PC-3 (cell line): ENCODE measurements around the gene DTD1. TPM values are rescaled to one million over a fixed set of nuclear protein-coding genes. Genes with fewer than 3 reads are reported as not detected.

ENCODE experiments used
- ATAC-seq: fragments of 200-7000 bp; cut with Tn5 transposase; 2 replicates; pipeline ENCODE4 v1.9.1; 2020; ENCODE audit warnings: mild to moderate bottlenecking, moderate library complexity
- BruUV-seq: library from RNA; stranded (reverse); fragments of 400-500 nt; replicated peaks from 2 replicates; lab custom pipeline; 2021; lab: Mats Ljungman, UMichigan
- CTCF ChIA-PET: fragments of 300-600 bp; sonication (Branson Sonifier 250); formaldehyde crosslinking; loops from one replicate; lab custom pipeline; 2022; ENCODE audit warnings: antibody characterized with exemption; lab: Charles Lee
- POLR2A ChIA-PET: fragments of 300-600 bp; sonication (Branson Sonifier 250); formaldehyde crosslinking; loops from one replicate; lab custom pipeline; 2022; ENCODE audit warnings: antibody characterized with exemption; ENCODE audit not compliant: unreplicated experiment; lab: Charles Lee
- DNase-seq: peaks from one replicate; pipeline ENCODE4 v3.0.0-alpha.2; 2015
- H2AFZ ChIP-seq: fragments of 300-600 bp; sonication (generic); 2 replicates; pipeline ENCODE4 v1.6.0; 2016; ENCODE audit warnings: antibody characterized with exemption, low read length
- H3F3A ChIP-seq: fragments of 300-600 bp; sonication (generic); one replicate; pipeline ENCODE4 v1.6.0; 2017; ENCODE audit warnings: antibody characterized with exemption, low read length, control low read depth, mild to moderate bottlenecking; ENCODE audit not compliant: unreplicated experiment
- H3K27ac ChIP-seq: fragments of 300-600 bp; sonication (generic); 2 replicates; pipeline ENCODE4 v1.5.1; 2016; ENCODE audit warnings: mild to moderate bottlenecking, low read length
- H3K27me3 ChIP-seq: fragments of 300-600 bp; sonication (generic); 2 replicates; pipeline ENCODE4 v1.6.1; 2016; ENCODE audit warnings: low read length, mixed read lengths
- H3K36me3 ChIP-seq: fragments of 300-600 bp; sonication (generic); 2 replicates; pipeline ENCODE4 v1.6.1; 2016; ENCODE audit warnings: low read depth, mixed run types, low read length, mixed read lengths
- H3K4me1 ChIP-seq: fragments of 300-600 bp; sonication (generic); 2 replicates; pipeline ENCODE4 v1.5.1; 2016; ENCODE audit warnings: low read length; ENCODE audit not compliant: insufficient read depth
- H3K4me2 ChIP-seq: fragments of 300-600 bp; sonication (generic); 2 replicates; pipeline ENCODE4 v1.6.0; 2016; ENCODE audit warnings: low read length
- H3K4me3 ChIP-seq: fragments of 300-600 bp; sonication (generic); 2 replicates; pipeline ENCODE4 v1.5.1; 2016; ENCODE audit warnings: mild to moderate bottlenecking, low read length, mixed read lengths
- H3K79me2 ChIP-seq: fragments of 300-600 bp; sonication (generic); 2 replicates; pipeline ENCODE4 v1.6.1; 2017; ENCODE audit warnings: low read length, mixed read lengths
- H3K9ac ChIP-seq: fragments of 300-600 bp; sonication (generic); 2 replicates; pipeline ENCODE4 v1.6.0; 2016; ENCODE audit warnings: mild to moderate bottlenecking, low read length
- H3K9me2 ChIP-seq: fragments of 300-600 bp; sonication (generic); replicated peaks from 2 replicates; pipeline ENCODE4 v1.6.1; 2016; ENCODE audit warnings: mixed run types, low read length, mixed read lengths
- H3K9me3 ChIP-seq: fragments of 300-600 bp; sonication (generic); 2 replicates; pipeline ENCODE4 v1.6.1; 2016; ENCODE audit warnings: low read length, mixed read lengths
- H4K20me1 ChIP-seq: fragments of 300-600 bp; sonication (generic); 2 replicates; pipeline ENCODE4 v1.6.1; 2016; ENCODE audit warnings: low read length, mixed read lengths
- EZH2 ChIP-seq: fragments of 300-600 bp; sonication (generic); IDR thresholded peaks from one replicate; pipeline ENCODE4 v1.6.1; 2017; ENCODE audit warnings: antibody characterized with exemption, mild to moderate bottlenecking, low read length; ENCODE audit not compliant: unreplicated experiment
- EZH2phosphoT487 ChIP-seq: fragments of 300-600 bp; sonication (generic); IDR thresholded peaks from 2 replicates; pipeline ENCODE4 v1.6.1; 2018; ENCODE audit warnings: mild to moderate bottlenecking, antibody characterized with exemption, low read length, borderline replicate concordance
- intact Hi-C: fragments of 100-400 bp; cut with micrococcal nuclease; formaldehyde crosslinking; loops from 2 replicates; pipeline ENCODE4 v1.9.0; 2023
- total RNA-seq: library from RNA; depleted of rRNA; stranded (reverse); fragments of >200 nt; gene quantifications from 2 replicates; pipeline ENCODE4 v1.2.3, GENCODE V29; 2014
- TF ChIP-seq, protein P1 (sequence below): fragments of 300-600 bp; sonication (generic); conservative IDR thresholded peaks from 2 replicates; pipeline ENCODE4 v1.5.1; 2017; ENCODE audit warnings: antibody characterized with exemption, low read depth, mild to moderate bottlenecking, low read length

Gene DTD1
- total RNA-seq, 1 experiment from 2014 or later = 124 TPM

DNA sequence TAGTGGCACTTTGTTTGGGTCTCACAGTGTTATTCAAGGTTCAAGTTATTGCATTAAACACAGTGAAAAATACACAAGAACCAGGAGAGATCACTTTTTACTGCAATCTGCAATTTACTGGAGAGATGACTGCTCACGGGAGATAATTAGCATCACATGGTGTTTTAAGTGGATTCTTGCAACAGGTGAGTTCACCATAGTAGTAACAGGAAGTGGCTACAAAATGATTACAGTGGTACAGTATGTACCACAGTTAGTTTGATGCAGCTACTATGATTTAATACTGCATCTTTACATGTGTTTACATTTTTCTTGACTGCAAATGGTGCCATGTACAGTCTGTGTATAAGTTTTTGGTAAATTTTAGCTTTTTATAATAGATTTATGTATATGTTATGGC, 129.2 kb downstream of the DTD1 start:
- ChIA-PET POLR2A (no interaction called here), CTCF (no interaction called here)
- Histone ChIP-seq H3K79me2 (no peaks in the 10 kb centered on the region), H3K9me2 (no peaks in the 10 kb centered on the region), H3K27ac (no peak overlapping the region), H3K36me3 (no peaks in the 10 kb centered on the region), H3F3A (no peaks in the 10 kb centered on the region), H3K4me3 (no peak overlapping the region), H3K9me3 (no peaks in the 10 kb centered on the region), H3K27me3 (no peaks in the 10 kb centered on the region), H4K20me1 (no peaks in the 10 kb centered on the region), H3K4me1 (peaks cover 16% of the 10 kb centered on the region), H2AFZ (no peak overlapping the region), H3K4me2 (no peak overlapping the region), H3K9ac (no peak overlapping the region)
- BruUV-seq = no TSS peak
- DNase-seq (no peak), ATAC-seq (no peak)
- intact Hi-C loops = no loop called here
- no peak for TF ChIP-seq EZH2

DNA sequence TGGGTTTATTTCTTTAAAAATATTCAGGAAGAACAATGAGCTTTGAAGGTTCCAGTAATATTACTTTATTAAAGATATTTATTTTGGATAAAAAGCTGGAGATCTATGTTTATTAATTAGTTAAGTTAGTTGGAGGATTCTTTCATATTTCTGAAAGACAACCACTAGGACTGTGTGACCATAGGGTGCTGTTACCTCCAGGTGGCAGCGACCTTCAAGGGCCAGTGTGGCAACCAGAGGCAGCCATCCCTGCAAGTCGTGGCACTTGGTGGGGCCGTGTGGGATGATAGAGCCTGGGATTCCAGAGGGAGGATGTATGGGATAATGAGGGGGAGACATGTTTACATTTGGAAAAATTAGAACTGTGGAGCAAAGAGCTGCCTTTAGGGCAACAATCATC, 130.3 kb downstream of the DTD1 start:
- Histone ChIP-seq H3K27me3 (no peaks in the 10 kb centered on the region), H2AFZ (no peak overlapping the region), H3K9me2 (no peaks in the 10 kb centered on the region), H3F3A (no peaks in the 10 kb centered on the region), H3K9me3 (no peaks in the 10 kb centered on the region), H3K9ac (no peak overlapping the region), H3K79me2 (no peaks in the 10 kb centered on the region), H4K20me1 (no peaks in the 10 kb centered on the region), H3K4me1 (peaks cover 16% of the 10 kb centered on the region), H3K4me2 (no peak overlapping the region), H3K27ac (no peak overlapping the region), H3K4me3 (no peak overlapping the region), H3K36me3 (no peaks in the 10 kb centered on the region)
- DNase-seq (no peak), ATAC-seq (peak; percentile 35)
- no peak for TF ChIP-seq EZH2
- TF ChIP-seq EZH2phosphoT487 = no peak
- TF ChIP-seq, protein P1, sequence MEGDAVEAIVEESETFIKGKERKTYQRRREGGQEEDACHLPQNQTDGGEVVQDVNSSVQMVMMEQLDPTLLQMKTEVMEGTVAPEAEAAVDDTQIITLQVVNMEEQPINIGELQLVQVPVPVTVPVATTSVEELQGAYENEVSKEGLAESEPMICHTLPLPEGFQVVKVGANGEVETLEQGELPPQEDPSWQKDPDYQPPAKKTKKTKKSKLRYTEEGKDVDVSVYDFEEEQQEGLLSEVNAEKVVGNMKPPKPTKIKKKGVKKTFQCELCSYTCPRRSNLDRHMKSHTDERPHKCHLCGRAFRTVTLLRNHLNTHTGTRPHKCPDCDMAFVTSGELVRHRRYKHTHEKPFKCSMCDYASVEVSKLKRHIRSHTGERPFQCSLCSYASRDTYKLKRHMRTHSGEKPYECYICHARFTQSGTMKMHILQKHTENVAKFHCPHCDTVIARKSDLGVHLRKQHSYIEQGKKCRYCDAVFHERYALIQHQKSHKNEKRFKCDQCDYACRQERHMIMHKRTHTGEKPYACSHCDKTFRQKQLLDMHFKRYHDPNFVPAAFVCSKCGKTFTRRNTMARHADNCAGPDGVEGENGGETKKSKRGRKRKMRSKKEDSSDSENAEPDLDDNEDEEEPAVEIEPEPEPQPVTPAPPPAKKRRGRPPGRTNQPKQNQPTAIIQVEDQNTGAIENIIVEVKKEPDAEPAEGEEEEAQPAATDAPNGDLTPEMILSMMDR = peak; percentile 54
- CTCF ChIA-PET = no interaction called here
- POLR2A ChIA-PET = no interaction called here
- BruUV-seq = no TSS peak
- intact Hi-C loops = no loop called here

DNA sequence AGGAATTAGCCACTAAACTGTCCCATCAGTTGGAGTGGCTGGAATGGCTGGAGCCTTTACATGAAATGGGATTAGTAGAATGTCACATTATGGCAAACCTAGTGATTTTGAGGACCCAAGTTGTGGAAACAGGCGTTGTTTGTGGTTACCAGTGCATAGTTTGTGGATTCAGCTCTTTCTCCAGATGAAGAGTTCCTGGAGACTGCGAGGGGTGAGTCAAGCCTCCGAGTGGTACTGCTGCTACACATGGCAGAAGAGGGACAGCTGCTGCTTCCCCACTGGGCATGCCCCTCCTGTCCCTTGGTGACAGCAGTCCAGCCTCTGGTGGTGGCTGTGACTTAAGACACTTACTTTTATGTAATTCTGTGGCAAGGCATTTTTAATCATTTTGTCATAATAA, 131.6 kb downstream of the DTD1 start:
- H3F3A ChIP-seq = no peaks in the 10 kb centered on the region
- no peaks in the 10 kb centered on the region for H3K9me3 ChIP-seq
- H3K4me3 ChIP-seq = no peak overlapping the region
- ChIA-PET CTCF (no interaction called here), POLR2A (no interaction called here)
- no peak overlapping the region for H3K4me2 ChIP-seq
- H3K9ac ChIP-seq = no peak overlapping the region
- no peak for DNase-seq
- TF ChIP-seq, protein P1 = no peak
- TF ChIP-seq EZH2phosphoT487 = no peak
- no peak for TF ChIP-seq EZH2
- no peaks in the 10 kb centered on the region for H3K27me3 ChIP-seq
- no peaks in the 10 kb centered on the region for H3K9me2 ChIP-seq
- H4K20me1 ChIP-seq = no peaks in the 10 kb centered on the region
- H3K27ac ChIP-seq = no peak overlapping the region
- H3K36me3 ChIP-seq = no peaks in the 10 kb centered on the region
- H2AFZ ChIP-seq = no peak overlapping the region
- no peaks in the 10 kb centered on the region for H3K79me2 ChIP-seq
- intact Hi-C loops = no loop called here
- H3K4me1 ChIP-seq = peaks cover 16% of the 10 kb centered on the region
- no TSS peak for BruUV-seq
- no peak for ATAC-seq
